GM23248 (cell line): ENCODE results near the gene HDHD3. TPM values are rescaled to one million over a fixed set of nuclear protein-coding genes. Genes with fewer than 3 reads are reported as not detected.
"Not testable (repeated sequence)": the region's sequence is repeated elsewhere in the genome, so short reads cannot be mapped to it uniquely, and the experiment has no call there.

Source experiments
- DNase-seq: peaks from one replicate; pipeline ENCODE4 v3.0.0-alpha.2; 2015
- H2AFZ ChIP-seq: fragments of 200-600 bp; sonication (generic); 2 replicates; pipeline ENCODE4 v1.6.1; 2016; ENCODE audit warnings: antibody characterized with exemption
- H3F3A ChIP-seq: fragments of 200-600 bp; sonication (generic); 2 replicates; pipeline ENCODE4 v1.6.1; 2016; ENCODE audit warnings: mild to moderate bottlenecking, antibody characterized with exemption, mixed run types; ENCODE audit not compliant: insufficient read depth
- H3K27ac ChIP-seq: fragments of 200-600 bp; sonication (generic); 2 replicates; pipeline ENCODE4 v1.5.1; 2016; ENCODE audit warnings: mild to moderate bottlenecking
- H3K27me3 ChIP-seq: fragments of 200-600 bp; sonication (generic); replicated peaks from 2 replicates; pipeline ENCODE4 v1.6.1; 2016; ENCODE audit warnings: mild to moderate bottlenecking; ENCODE audit not compliant: insufficient read depth
- H3K36me3 ChIP-seq: fragments of 200-600 bp; sonication (generic); 2 replicates; pipeline ENCODE4 v1.6.1; 2016; ENCODE audit warnings: low read depth, mild to moderate bottlenecking
- H3K4me1 ChIP-seq: fragments of 200-600 bp; sonication (generic); 2 replicates; pipeline ENCODE4 v1.6.1; 2016; ENCODE audit warnings: mild to moderate bottlenecking; ENCODE audit not compliant: insufficient read depth
- H3K4me2 ChIP-seq: fragments of 200-600 bp; sonication (generic); one replicate; pipeline ENCODE4 v1.6.1; 2016; ENCODE audit warnings: mild to moderate bottlenecking; ENCODE audit not compliant: unreplicated experiment
- H3K4me3 ChIP-seq: fragments of 200-600 bp; sonication (generic); 2 replicates; pipeline ENCODE4 v1.5.1; 2016; ENCODE audit warnings: mild to moderate bottlenecking
- H3K79me2 ChIP-seq: fragments of 200-600 bp; sonication (generic); 2 replicates; pipeline ENCODE4 v1.6.1; 2016; ENCODE audit warnings: mild to moderate bottlenecking; ENCODE audit not compliant: insufficient read depth
- H3K9ac ChIP-seq: fragments of 200-600 bp; sonication (generic); 2 replicates; pipeline ENCODE4 v1.6.1; 2016; ENCODE audit warnings: mild to moderate bottlenecking
- H3K9me2 ChIP-seq: fragments of 200-600 bp; sonication (generic); 2 replicates; pipeline ENCODE4 v1.6.1; 2016; ENCODE audit warnings: mixed run types, mild to moderate bottlenecking, moderate library complexity; ENCODE audit not compliant: insufficient read depth
- H3K9me3 ChIP-seq: fragments of 200-600 bp; sonication (generic); one replicate; pipeline ENCODE4 v1.6.1; 2017; ENCODE audit warnings: low read depth
- H4K20me1 ChIP-seq: fragments of 200-600 bp; sonication (generic); 2 replicates; pipeline ENCODE4 v1.6.0; 2016; ENCODE audit not compliant: insufficient read depth
- EZH2 ChIP-seq: fragments of 200-600 bp; sonication (generic); IDR thresholded peaks from 2 replicates; pipeline ENCODE4 v1.6.1; 2018; ENCODE audit warnings: antibody characterized with exemption, mild to moderate bottlenecking; ENCODE audit not compliant: insufficient read depth, poor library complexity, severe bottlenecking
- EZH2phosphoT487 ChIP-seq: fragments of 200-600 bp; sonication (generic); IDR thresholded peaks from 2 replicates; pipeline ENCODE4 v1.6.1; 2018; ENCODE audit warnings: antibody characterized with exemption, moderate library complexity, mild to moderate bottlenecking, low read depth; ENCODE audit not compliant: insufficient read depth
- WGBS, 2 experiments: methylation state at CpG; one replicate each; pipeline ENCODE4 v1.1.6; 2015 to 2017; ENCODE audit warnings: low lambda C conversion rate in 2 of 2, low coverage in 1 of 2; ENCODE audit errors: missing lambda C conversion rate in 2 of 2; 5-methylcytosine and 5-hydroxymethylcytosine counted together
- in situ Hi-C: fragments of 300-500 bp; cut with MboI; formaldehyde crosslinking; loops from 2 replicates; pipeline ENCODE4 v1.15.0; 2020
- polyA plus RNA-seq: library from polyadenylated mRNA; unstranded; fragments of >200 nt; fragmentation: Nextera tagmentation; extraction: Ambion mirVana; gene quantifications from 2 replicates; pipeline ENCODE4 v1.2.1, GENCODE V29; 2016
- total RNA-seq: library from RNA; depleted of rRNA; stranded (reverse); fragments of >200 nt; shearing (Covaris generic); gene quantifications from 2 replicates; pipeline ENCODE4 v1.2.3, GENCODE V29; 2014

HDHD3 gene
- total and polyA plus RNA-seq, 2 experiments from 2014 or later: 8.3 to 13.2 TPM

DNA sequence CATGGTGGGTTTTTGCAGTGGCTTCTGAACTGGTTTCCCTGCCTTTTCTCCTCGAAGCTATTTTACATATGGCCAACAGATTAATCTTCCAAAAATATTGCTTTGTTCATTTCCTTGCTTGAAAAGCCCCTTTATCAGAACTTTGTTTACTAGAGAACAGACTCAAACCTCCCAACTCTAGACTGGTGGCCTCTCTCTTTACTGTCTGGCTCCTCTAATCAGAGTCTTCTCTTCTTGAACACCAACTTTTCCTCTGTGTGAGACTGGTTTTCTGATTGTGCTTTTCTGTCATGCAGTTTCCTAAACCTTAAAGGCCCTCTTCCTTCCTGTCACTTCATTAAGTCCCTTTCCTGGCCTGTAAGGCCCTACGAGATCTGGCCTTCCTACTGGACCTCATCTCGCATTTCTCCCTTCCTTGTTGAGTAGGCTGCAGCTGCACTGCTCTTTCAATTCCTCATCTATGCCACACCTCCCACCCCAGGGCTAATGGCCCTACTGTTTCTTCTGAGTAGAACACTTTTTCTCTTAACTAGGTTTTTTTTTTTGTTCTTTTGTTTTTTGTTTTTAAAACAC is 39.4 kb upstream of the HDHD3 start:
- Histone ChIP-seq H3K4me2 (no peak overlapping the region), H3K27ac (no peak overlapping the region), H3K4me1 (peaks cover 3% of the 10 kb centered on the region), H3K4me3 (no peak overlapping the region), H2AFZ (peak overlapping the region; percentile 60; the same call in 1 of the 2 replicates), H3K9me2 (no peaks in the 10 kb centered on the region), H3K27me3 (no peaks in the 10 kb centered on the region), H3K9ac (no peak overlapping the region), H4K20me1 (no peaks in the 10 kb centered on the region), H3F3A (no peaks in the 10 kb centered on the region), H3K36me3 (no peaks in the 10 kb centered on the region), H3K79me2 (no peaks in the 10 kb centered on the region), H3K9me3 (no peaks in the 10 kb centered on the region)
- DNase-seq: no peak
- in situ Hi-C loops: no loop called here
- 50 to 53% methylated on average over 3 of the region's 3 CpGs for WGBS, 2 experiments
- no peak for TF ChIP-seq EZH2
- no peak for TF ChIP-seq EZH2phosphoT487

GRCh38 chr9:113410207-113410864 is 33.5 kb upstream of the HDHD3 start, which contains the start of the genes C9orf43 and POLE3:
C9orf43 (plus strand) TSS chr9:113410747; CDS start chr9:113413494, 2,747 bp downstream.
POLE3 (minus strand) TSS chr9:113410675; CDS start chr9:113410293, 382 bp downstream.
- no peaks in the 10 kb centered on the region for H3K9me3 ChIP-seq
- H3K9ac ChIP-seq: peak within 1 kb of the TSS; percentile 98
- H3K27ac ChIP-seq: peak within 1 kb of the TSS; percentile 95
- peak within 1 kb of the TSS; percentile 91 for H3K4me2 ChIP-seq
- peak within 1 kb of the TSS; percentile 84 for H3K4me3 ChIP-seq
- no peaks in the 10 kb centered on the region for H3K27me3 ChIP-seq
- no peaks in the 10 kb centered on the region for H4K20me1 ChIP-seq
- peaks cover 7% of the 10 kb centered on the region for H3K4me1 ChIP-seq
- in situ Hi-C loops: no loop called here
- H3F3A ChIP-seq: peaks cover 31% of the 10 kb centered on the region
- TF ChIP-seq EZH2phosphoT487: no peak
- no peak for TF ChIP-seq EZH2
- peaks cover 34% of the 10 kb centered on the region for H3K79me2 ChIP-seq
- peak within 1 kb of the TSS; percentile 95 for H2AFZ ChIP-seq
- DNase-seq: peak; percentile 99
- WGBS, 2 experiments: 1 to 2% methylated on average over 50 to 56 of the region's 61 CpGs
- H3K9me2 ChIP-seq: no peaks in the 10 kb centered on the region
- peaks cover 9% of the 10 kb centered on the region; the same call in 1 of the 2 replicates for H3K36me3 ChIP-seq

DNA sequence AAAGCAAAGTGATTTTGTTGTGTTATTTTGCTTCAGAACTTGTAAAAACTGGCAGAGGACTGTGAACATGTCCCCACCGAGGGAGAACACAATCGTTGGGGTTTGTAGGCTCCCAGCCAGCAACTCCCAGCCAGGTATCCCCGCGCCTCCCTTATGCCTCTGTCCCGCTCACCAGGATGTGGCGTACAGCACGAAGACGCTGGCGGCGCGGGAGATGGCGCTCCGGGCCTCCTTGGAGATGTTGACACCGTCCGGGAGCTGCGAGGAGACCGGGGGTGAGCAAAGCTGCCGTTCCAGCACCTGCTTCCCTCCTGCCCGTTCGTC is 33.1 kb upstream of the HDHD3 start:
- no peaks in the 10 kb centered on the region for H3K27me3 ChIP-seq
- no peaks in the 10 kb centered on the region for H4K20me1 ChIP-seq
- H3K4me2 ChIP-seq: peak overlapping the region; percentile 91
- H3K9me3 ChIP-seq: no peaks in the 10 kb centered on the region
- peaks cover 9% of the 10 kb centered on the region; the same call in 1 of the 2 replicates for H3K36me3 ChIP-seq
- DNase-seq: no peak
- no peaks in the 10 kb centered on the region for H3K9me2 ChIP-seq
- H3K4me3 ChIP-seq: peak overlapping the region; percentile 84
- TF ChIP-seq EZH2: no peak
- TF ChIP-seq EZH2phosphoT487: no peak
- H3K79me2 ChIP-seq: peaks cover 34% of the 10 kb centered on the region
- peak overlapping the region; percentile 95 for H3K27ac ChIP-seq
- in situ Hi-C loops: no loop called here
- peak overlapping the region; percentile 98 for H3K9ac ChIP-seq
- peak overlapping the region; percentile 95 for H2AFZ ChIP-seq
- peaks cover 31% of the 10 kb centered on the region for H3F3A ChIP-seq
- WGBS, 2 experiments: 0 to 2% methylated on average over 14 to 16 of the region's 20 CpGs
- H3K4me1 ChIP-seq: peaks cover 7% of the 10 kb centered on the region

DNA sequence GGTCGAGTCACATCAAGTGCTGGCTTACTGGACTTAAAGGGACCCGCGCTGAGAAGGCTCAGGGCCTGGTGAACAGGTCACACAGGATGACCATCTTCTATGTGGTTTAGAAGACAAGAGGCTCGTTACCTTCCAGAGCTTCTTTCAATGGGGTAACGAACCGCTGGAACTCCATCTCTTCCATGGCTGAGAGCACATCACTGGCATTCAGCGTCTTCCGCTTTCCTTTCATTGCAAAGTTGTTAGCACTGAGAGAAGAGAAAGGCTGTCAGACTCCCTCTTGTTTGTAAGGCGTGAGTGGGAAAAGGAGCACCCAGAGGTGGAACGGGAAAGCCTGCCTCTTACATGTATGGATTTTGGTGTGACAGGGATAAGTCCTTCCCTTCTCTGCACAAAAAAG is 32.7 kb upstream of the HDHD3 start:
- Histone ChIP-seq H3K27me3 (no peaks in the 10 kb centered on the region), H3K4me2 (peak overlapping the region; percentile 91), H3K79me2 (peaks cover 34% of the 10 kb centered on the region), H3K9ac (peak overlapping the region; percentile 98), H3K9me3 (no peaks in the 10 kb centered on the region), H3K9me2 (no peaks in the 10 kb centered on the region), H4K20me1 (no peaks in the 10 kb centered on the region), H3K4me3 (peak overlapping the region; percentile 84), H3K4me1 (peaks cover 7% of the 10 kb centered on the region), H3F3A (peaks cover 31% of the 10 kb centered on the region), H3K36me3 (peaks cover 9% of the 10 kb centered on the region; the same call in 1 of the 2 replicates), H2AFZ (peak overlapping the region; percentile 95), H3K27ac (peak overlapping the region; percentile 95)
- no peak for TF ChIP-seq EZH2
- no peak for TF ChIP-seq EZH2phosphoT487
- peak; percentile 44 for DNase-seq
- 13 to 14% methylated on average over 10 of the region's 10 CpGs for WGBS, 2 experiments
- in situ Hi-C loops: no loop called here

- H4K20me1 ChIP-seq, H3K36me3 ChIP-seq, H3K9me3 ChIP-seq, H3K4me3 ChIP-seq, H3K4me2 ChIP-seq, H2AFZ ChIP-seq, H3K4me1 ChIP-seq, in situ Hi-C loops, H3K27me3 ChIP-seq, H3K9me2 ChIP-seq: not testable (repeated sequence)
- 28 to 38% methylated on average over 6 to 7 of the region's 7 CpGs for WGBS, 2 experiments
- peaks cover 34% of the 10 kb centered on the region for H3K79me2 ChIP-seq
- DNase-seq: peak; percentile 87
- H3K9ac ChIP-seq: 0 out of 2 replicates have a peak overlapping the region, but pooled peaks have one; percentile 28
- peak overlapping the region; percentile 37; the same call in 1 of the 2 replicates for H3K27ac ChIP-seq
- peaks cover 31% of the 10 kb centered on the region for H3F3A ChIP-seq
Observed at GRCh38 chr9:113406873-113407511, 30.2 kb upstream of the HDHD3 start.

GRCh38 chr9:113406353-113406752 is 29.6 kb upstream of the HDHD3 start:
- Histone ChIP-seq H3F3A (peaks cover 35% of the 10 kb centered on the region), H3K9ac (0 out of 2 replicates have a peak overlapping the region, but pooled peaks have one; percentile 28), H3K27ac (peak overlapping the region; percentile 37; the same call in 1 of the 2 replicates), H3K79me2 (peaks cover 34% of the 10 kb centered on the region)
- H2AFZ ChIP-seq, H4K20me1 ChIP-seq, H3K4me2 ChIP-seq, H3K27me3 ChIP-seq, H3K9me2 ChIP-seq, H3K36me3 ChIP-seq, DNase-seq, H3K4me1 ChIP-seq, H3K4me3 ChIP-seq, H3K9me3 ChIP-seq, in situ Hi-C loops: not testable (repeated sequence)
- WGBS, 2 experiments: 95% methylated on average over 9 of the region's 9 CpGs
